ENCODE measurements around the gene SLC25A10.

The SLC25A10 gene

GRCh38 chr17:81706757-81707624 is 5.1 kb upstream of the SLC25A10 start:
- no peak for DNase-seq

- no peak for DNase-seq
These were observed 4.1 kb upstream of the SLC25A10 start for GRCh38 chr17:81707725-81708646.

GRCh38 chr17:81708739-81709185 is 3.3 kb upstream of the SLC25A10 start:
- no peak for DNase-seq

GRCh38 chr17:81710514-81711308 is 1.4 kb upstream of the SLC25A10 start:
- no peak for DNase-seq

GRCh38 chr17:81712468-81713003 is 452 bp downstream of the SLC25A10 start:
- DNase-seq = no peak

- no peak for DNase-seq
These were observed 996 bp downstream of the SLC25A10 start for GRCh38 chr17:81713004-81713555.

- DNase-seq = no peak
These were observed 1.7 kb downstream of the SLC25A10 start for GRCh38 chr17:81713556-81714411.

- no peak for DNase-seq
These were observed 2.5 kb downstream of the SLC25A10 start for GRCh38 chr17:81714412-81715106.

- no peak for DNase-seq
These were observed 3.2 kb downstream of the SLC25A10 start for GRCh38 chr17:81715107-81715871.

GRCh38 chr17:81715872-81716673 is 4.0 kb downstream of the SLC25A10 start:
- no peak for DNase-seq

GRCh38 chr17:81716674-81716996 is 4.6 kb downstream of the SLC25A10 start:
- DNase-seq = no peak

- no peak for DNase-seq
These were observed 5.1 kb downstream of the SLC25A10 start for GRCh38 chr17:81717049-81717765.

GRCh38 chr17:81717766-81718089 is 5.6 kb downstream of the SLC25A10 start:
- no peak for DNase-seq

- no peak for DNase-seq
These were observed 7.6 kb downstream of the SLC25A10 start for GRCh38 chr17:81719410-81720266.

- DNase-seq = no peak
These were observed 8.4 kb downstream of the SLC25A10 start for GRCh38 chr17:81720267-81721071.

Data from activated gamma-delta T cell (primary cell).